ENCODE measurements around the gene ZFYVE27.
A peak's percentile ranks its signal among the peaks of the same experiment; 100 is the strongest.

The ZFYVE27 gene

DNA sequence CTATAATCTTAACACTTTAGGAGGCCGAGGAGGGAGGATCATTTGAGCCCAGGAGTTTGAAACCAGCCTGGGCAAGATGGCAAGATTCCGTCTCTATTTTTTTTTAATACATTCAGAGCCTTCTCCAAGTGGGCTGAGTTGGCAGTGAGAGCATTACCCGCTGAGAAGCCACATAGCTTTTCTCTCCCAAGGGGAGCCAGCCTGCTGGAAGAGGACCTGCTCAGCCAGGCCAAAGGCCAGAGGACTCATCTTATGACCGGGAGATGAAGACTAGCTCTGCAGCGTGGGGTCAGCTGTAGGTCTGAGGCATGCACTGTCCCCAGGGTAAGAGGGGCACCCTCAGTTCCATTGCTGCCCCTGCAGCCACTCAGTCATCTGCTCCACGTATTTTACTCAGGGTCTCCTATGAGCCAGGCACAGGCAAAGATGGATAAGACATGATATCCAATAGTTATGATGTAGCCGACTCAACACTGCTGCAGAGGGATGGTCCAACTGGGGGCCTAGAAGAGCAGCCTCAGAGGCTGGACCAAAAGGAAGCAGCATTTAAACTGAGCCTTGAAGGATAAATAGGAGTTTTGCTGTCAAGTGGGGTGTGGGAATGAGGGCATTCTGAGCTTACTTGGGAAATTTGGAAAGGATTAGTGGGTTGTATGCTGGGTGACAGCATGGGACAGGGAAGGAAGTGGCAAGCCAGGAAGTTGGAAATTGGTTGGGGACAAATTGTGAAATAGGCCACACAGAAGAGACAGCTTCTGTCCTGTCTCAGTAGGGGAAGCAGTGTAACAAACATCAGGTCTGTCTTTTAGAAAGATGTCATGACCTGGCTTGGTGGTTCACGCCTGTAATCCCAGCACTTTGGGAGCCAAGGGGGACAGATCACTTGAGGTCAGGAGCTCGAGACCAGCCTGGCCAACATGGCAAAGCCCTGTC lies 25.0 kb upstream of the ZFYVE27 start:
- DNase-seq (ENCODE audit: extremely low read depth, low read depth) = no peak
- TF ChIP-seq, protein P1, sequence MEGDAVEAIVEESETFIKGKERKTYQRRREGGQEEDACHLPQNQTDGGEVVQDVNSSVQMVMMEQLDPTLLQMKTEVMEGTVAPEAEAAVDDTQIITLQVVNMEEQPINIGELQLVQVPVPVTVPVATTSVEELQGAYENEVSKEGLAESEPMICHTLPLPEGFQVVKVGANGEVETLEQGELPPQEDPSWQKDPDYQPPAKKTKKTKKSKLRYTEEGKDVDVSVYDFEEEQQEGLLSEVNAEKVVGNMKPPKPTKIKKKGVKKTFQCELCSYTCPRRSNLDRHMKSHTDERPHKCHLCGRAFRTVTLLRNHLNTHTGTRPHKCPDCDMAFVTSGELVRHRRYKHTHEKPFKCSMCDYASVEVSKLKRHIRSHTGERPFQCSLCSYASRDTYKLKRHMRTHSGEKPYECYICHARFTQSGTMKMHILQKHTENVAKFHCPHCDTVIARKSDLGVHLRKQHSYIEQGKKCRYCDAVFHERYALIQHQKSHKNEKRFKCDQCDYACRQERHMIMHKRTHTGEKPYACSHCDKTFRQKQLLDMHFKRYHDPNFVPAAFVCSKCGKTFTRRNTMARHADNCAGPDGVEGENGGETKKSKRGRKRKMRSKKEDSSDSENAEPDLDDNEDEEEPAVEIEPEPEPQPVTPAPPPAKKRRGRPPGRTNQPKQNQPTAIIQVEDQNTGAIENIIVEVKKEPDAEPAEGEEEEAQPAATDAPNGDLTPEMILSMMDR (IDR thresholded peaks at IDR 0.05; ENCODE audit: low read depth, low read length) = no peak

DNA sequence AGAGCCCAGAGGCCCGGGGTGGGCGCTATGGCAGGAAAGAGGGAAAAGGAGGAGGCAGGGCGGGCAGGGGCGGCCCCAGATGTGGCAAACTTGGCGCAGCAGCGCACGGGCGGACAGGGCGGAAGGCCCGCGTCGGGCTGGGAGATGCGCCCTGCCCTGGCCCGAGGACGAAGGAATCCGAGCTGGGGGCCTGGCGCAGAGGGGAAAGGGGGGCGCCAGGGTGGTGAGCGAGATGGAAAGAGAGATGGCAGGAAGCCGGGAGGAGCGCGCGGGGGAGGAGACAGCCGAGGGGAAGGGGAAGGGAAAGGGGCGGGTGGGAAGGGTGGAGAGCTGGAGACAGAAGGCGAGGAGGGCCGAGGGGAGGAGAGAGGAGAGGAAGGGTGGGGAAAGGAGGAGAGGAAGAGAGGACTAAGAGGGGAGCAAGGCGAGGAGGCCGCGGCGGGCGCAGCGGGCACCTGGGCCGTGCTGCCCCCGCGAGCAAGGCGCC lies 23.5 kb upstream of the ZFYVE27 start, which contains the start of gene MARVELD1:
Gene MARVELD1, plus strand, starts transcription at position 392 of the 487 bp plus-strand sequence. CDS start 147 bp downstream, outside the sequence.
- peak; percentile 73 for DNase-seq (ENCODE audit: extremely low read depth, low read depth)
- TF ChIP-seq, protein P1 (IDR thresholded peaks at IDR 0.05; ENCODE audit: low read depth, low read length) = no peak

DNA sequence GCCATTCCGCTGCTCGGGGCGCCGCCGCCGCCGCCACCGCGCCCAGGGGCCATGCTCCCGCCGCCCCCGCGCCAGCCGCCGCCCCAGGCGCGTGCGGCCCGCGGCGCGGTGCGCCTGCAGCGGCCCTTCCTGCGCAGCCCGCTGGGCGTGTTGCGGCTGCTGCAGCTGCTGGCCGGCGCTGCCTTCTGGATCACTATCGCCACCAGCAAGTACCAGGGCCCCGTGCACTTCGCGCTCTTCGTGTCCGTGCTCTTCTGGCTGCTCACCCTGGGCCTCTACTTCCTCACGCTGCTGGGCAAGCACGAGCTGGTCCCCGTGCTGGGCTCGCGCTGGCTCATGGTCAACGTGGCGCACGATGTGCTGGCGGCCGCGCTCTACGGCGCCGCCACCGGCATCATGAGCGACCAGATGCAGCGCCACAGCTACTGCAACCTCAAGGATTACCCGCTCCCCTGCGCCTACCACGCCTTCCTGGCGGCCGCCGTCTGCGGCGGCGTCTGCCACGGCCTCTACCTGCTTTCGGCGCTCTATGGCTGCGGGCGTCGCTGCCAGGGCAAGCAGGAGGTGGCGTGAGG lies 23.0 kb upstream of the ZFYVE27 start:
- DNase-seq (ENCODE audit: extremely low read depth, low read depth) = no peak

GRCh38 chr10:97714401-97715258 lies 22.3 kb upstream of the ZFYVE27 start:
- DNase-seq (ENCODE audit: extremely low read depth, low read depth) = peak; percentile 61
- TF ChIP-seq, protein P1 (IDR thresholded peaks at IDR 0.05; ENCODE audit: low read depth, low read length) = no peak

More for the DNA sequence above, 23.0 kb upstream of the ZFYVE27 start:
- TF ChIP-seq, protein P1 (IDR thresholded peaks at IDR 0.05; ENCODE audit: low read depth, low read length) = peak; percentile 25

GRCh38 chr10:97715259-97715874 lies 21.6 kb upstream of the ZFYVE27 start:
- DNase-seq (ENCODE audit: extremely low read depth, low read depth) = no peak
- TF ChIP-seq, protein P1 (IDR thresholded peaks at IDR 0.05; ENCODE audit: low read depth, low read length) = no peak

- no peak for DNase-seq (ENCODE audit: extremely low read depth, low read depth)
- TF ChIP-seq, protein P1 (IDR thresholded peaks at IDR 0.05; ENCODE audit: low read depth, low read length) = no peak
These were observed 19.3 kb upstream of the ZFYVE27 start for GRCh38 chr10:97717627-97718026.

Measured in AG09319 (cell line).